HepG2 (cell line): Measurements from ENCODE around the gene ZNF214. TPM values are rescaled to one million over a fixed set of nuclear protein-coding genes. Genes with fewer than 3 reads are reported as not detected.

Source experiments
- ATAC-seq: fragments of 200-7000 bp; cut with Tn5 transposase; 3 replicates; pipeline ENCODE4 v1.9.1; 2020; ENCODE audit warnings: mild to moderate bottlenecking, moderate library complexity
- BruUV-seq: library from RNA; stranded (reverse); fragments of 400-500 nt; replicated peaks from 2 replicates; lab custom pipeline; 2021; lab: Mats Ljungman, UMichigan
- CTCF ChIA-PET: fragments of 300-600 bp; formaldehyde crosslinking; extraction: SDS; loops from one replicate; lab custom pipeline; 2021; ENCODE audit warnings: low total read pairs, inconsistent platforms, low intra/inter-chr PET ratio; lab: Yijun Ruan, JAX
- POLR2A ChIA-PET: fragments of 350-600 bp; sonication (Branson Sonifier 250); formaldehyde crosslinking; loops from one replicate; lab custom pipeline; 2020; ENCODE audit warnings: antibody characterized with exemption, inconsistent platforms; lab: Yijun Ruan, JAX
- DNase-seq: peaks from one replicate; pipeline ENCODE4 v3.0.0-alpha.2; 2015; ENCODE audit warnings: low spot score
- FAIRE-seq: peaks from 3 replicates; lab custom pipeline; 2011; peaks lifted over from hg19 to GRCh38; lab: Jason Lieb, UNC
- H2AFZ ChIP-seq: one replicate; pipeline ENCODE4 v1.6.1; 2011; ENCODE audit warnings: low read length, inconsistent platforms
- H3K27ac ChIP-seq: fragments of 300-600 bp; 3 replicates; pipeline ENCODE4 v1.8.0; 2011; ENCODE audit warnings: mixed run types, mild to moderate bottlenecking, mixed read lengths, low read length, inconsistent platforms; ENCODE audit not compliant: insufficient read depth; ENCODE audit errors: extremely low read length
- H3K27me3 ChIP-seq, 2 experiments: fragments of 200-600 bp in 1 of 2; 2 replicates in 1 of 2; 3 replicates in 1 of 2; pipeline versions ENCODE4 v1.6.0 to v1.8.0; 2011; ENCODE audit warnings: low read length in 2 of 2, mild to moderate bottlenecking in 2 of 2, moderate library complexity in 2 of 2, inconsistent platforms in 1 of 2; ENCODE audit not compliant: insufficient read depth in 2 of 2, control insufficient read depth in 1 of 2
- H3K36me3 ChIP-seq, 2 experiments: fragments of 200-600 bp in 1 of 2; replicated peaks in 1 of 2; 2 replicates in 1 of 2; 3 replicates in 1 of 2; pipeline versions ENCODE4 v1.5.1 to v1.8.0; 2011; ENCODE audit warnings: low read length in 2 of 2, inconsistent platforms in 1 of 2; ENCODE audit not compliant: insufficient read depth in 2 of 2, control insufficient read depth in 1 of 2
- H3K4me1 ChIP-seq: 2 replicates; pipeline ENCODE4 v1.5.1; 2012; ENCODE audit warnings: low read length, inconsistent platforms; ENCODE audit not compliant: insufficient read depth
- H3K4me2 ChIP-seq: 2 replicates; pipeline ENCODE4 v1.6.0; 2011; ENCODE audit warnings: low read depth, low read length, inconsistent platforms
- H3K4me3 ChIP-seq, 3 experiments: fragments of 200-600 bp in 1 of 3; sonication (generic), shearing (Covaris generic) in 1 of 3; replicated peaks in 1 of 3; 2 replicates each; pipeline ENCODE4 v1.5.1; 2011 to 2016; ENCODE audit warnings: low read length in 3 of 3, inconsistent platforms in 2 of 3, low read depth in 2 of 3, mild to moderate bottlenecking in 2 of 3, control low read depth in 1 of 3, mixed read lengths in 1 of 3; ENCODE audit not compliant: insufficient read depth in 1 of 3
- H3K79me2 ChIP-seq: one replicate; pipeline ENCODE4 v1.6.1; 2011; ENCODE audit warnings: low read length, inconsistent platforms; ENCODE audit not compliant: insufficient read depth
- H3K9ac ChIP-seq: 2 replicates; pipeline ENCODE4 v1.6.0; 2011; ENCODE audit warnings: mild to moderate bottlenecking, low read depth, low read length, inconsistent platforms; ENCODE audit not compliant: insufficient read depth
- H3K9me3 ChIP-seq: 2 replicates; pipeline ENCODE4 v1.5.1; 2012; ENCODE audit warnings: mild to moderate bottlenecking, low read length
- H4K20me1 ChIP-seq: 2 replicates; pipeline ENCODE4 v1.6.0; 2011; ENCODE audit warnings: inconsistent platforms, mild to moderate bottlenecking, low read length, moderate library complexity; ENCODE audit not compliant: insufficient read depth
- GPN1 ChIP-seq: sonication (generic); formaldehyde crosslinking; IDR thresholded peaks from 2 replicates; pipeline ENCODE4 v1.5.1; 2020; ENCODE audit warnings: missing genetic modification reagents, borderline replicate concordance
- KLF9 ChIP-seq: IDR thresholded peaks from 2 replicates; pipeline ENCODE4 v1.6.1; 2016; ENCODE audit warnings: low read depth
- NCOA5 ChIP-seq: sonication (generic); formaldehyde crosslinking; IDR thresholded peaks from 2 replicates; pipeline ENCODE4 v1.4.0; 2020; ENCODE audit warnings: missing genetic modification reagents
- RARA ChIP-seq: IDR thresholded peaks from 2 replicates; pipeline ENCODE4 v1.6.1; 2016; ENCODE audit warnings: missing genetic modification reagents, missing compliant biosample characterization
- REPIN1 ChIP-seq: sonication (generic); formaldehyde crosslinking; IDR thresholded peaks from 2 replicates; pipeline ENCODE4 v1.8.0; 2022; ENCODE audit warnings: missing genetic modification reagents, low read depth, mild to moderate bottlenecking, borderline replicate concordance
- SIN3A ChIP-seq: IDR thresholded peaks from 2 replicates; pipeline ENCODE4 v1.6.1; 2011; ENCODE audit warnings: low read depth, mild to moderate bottlenecking, control low read depth, low read length, borderline replicate concordance
- ZNF562 ChIP-seq: sonication (generic); formaldehyde crosslinking; IDR thresholded peaks from 2 replicates; pipeline ENCODE4 v1.8.0; 2022; ENCODE audit warnings: missing genetic modification reagents, borderline replicate concordance
- WGBS: methylation state at CpG from one replicate; pipeline ENCODE4 v1.1.6; 2017; ENCODE audit warnings: low lambda C conversion rate; 5-methylcytosine and 5-hydroxymethylcytosine counted together
- in situ Hi-C: cut with HindIII; loops from 2 replicates; pipeline ENCODE4 v1.10.0; 2017; ENCODE audit warnings: low pct_unique_long_range_greater_than_20kb; ENCODE audit not compliant: extremely low pct_ligation_motif_present
- intact Hi-C: fragments of 100-400 bp; cut with micrococcal nuclease; formaldehyde crosslinking; loops from one replicate; pipeline ENCODE4 v1.10.0; 2022; ENCODE audit not compliant: unreplicated experiment
- polyA plus RNA-seq, 8 experiments: library from polyadenylated mRNA; depleted of rRNA in 3 of 8; stranded (reverse) in 7 of 8; unstranded in 1 of 8; fragments of >200 nt; fragmentation: Illumina TruSeq in 4 of 8; extraction: Trizol in 4 of 8; gene quantifications; 2 replicates each; pipeline versions ENCODE4 v1.2.1 to v1.2.3, GENCODE V29; 2011 to 2016; ENCODE audit warnings: low read depth in 4 of 8, missing spikeins in 1 of 8, mixed read lengths in 1 of 8; ENCODE audit not compliant: insufficient read depth in 1 of 8
- total RNA-seq, 5 experiments: library from RNA; depleted of rRNA; stranded (reverse); fragments of >200 nt; fragmentation: Illumina TruSeq; extraction: Trizol; gene quantifications; 2 replicates each; pipeline ENCODE4 v1.2.3, GENCODE V29; 2016; ENCODE audit warnings: low read depth in 1 of 5

ZNF214 gene
- total and polyA plus RNA-seq, 2 of the 13 experiments (the other 11 are each of a cell fraction or from before 2014, with no cell fraction given), result 0.28 to 1.9 TPM

DNA sequence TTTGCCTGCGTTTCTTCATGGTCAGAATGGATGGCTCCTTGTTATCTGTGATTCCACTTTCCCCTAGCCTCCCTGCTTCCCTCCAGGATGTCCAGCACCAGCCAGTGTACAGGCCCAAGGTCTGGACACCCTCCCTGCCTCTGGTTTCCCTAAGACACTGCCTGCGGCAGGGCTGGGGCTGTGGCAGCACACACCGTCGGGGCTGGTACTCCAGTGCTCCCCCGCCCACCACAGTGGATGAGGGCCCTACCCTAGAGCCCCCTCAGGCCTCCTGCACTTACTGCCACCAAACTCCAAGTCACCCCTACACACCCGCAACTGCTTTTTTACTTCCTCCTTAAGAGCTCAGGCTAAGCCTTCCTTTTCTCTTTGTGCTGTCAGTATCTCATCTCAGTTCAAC lies 28.9 kb downstream of the ZNF214 start:
- no peaks in the 10 kb centered on the region for H3K27me3 ChIP-seq
- ATAC-seq (no peak), FAIRE-seq (no peak), DNase-seq (no peak)
- H3K4me2 ChIP-seq, result no peak overlapping the region
- H2AFZ ChIP-seq, result no peak overlapping the region
- ChIA-PET POLR2A (no interaction called here), CTCF (no interaction called here)
- no peaks in the 10 kb centered on the region for H3K36me3 ChIP-seq
- WGBS, result 16% methylated on average over 6 of the region's 6 CpGs
- H3K4me3 ChIP-seq, result no peak overlapping the region
- intact Hi-C loops, result no loop called here
- H3K9me3 ChIP-seq, result no peaks in the 10 kb centered on the region
- H4K20me1 ChIP-seq, result no peaks in the 10 kb centered on the region
- H3K79me2 ChIP-seq, result no peaks in the 10 kb centered on the region
- in situ Hi-C loops, result no loop called here
- no peak for TF ChIP-seq REPIN1 (CRISPR knock-in tag)
- no peak for TF ChIP-seq SIN3A
- no peak for TF ChIP-seq KLF9
- no TSS peak for BruUV-seq
- no peak overlapping the region for H3K9ac ChIP-seq
- H3K4me1 ChIP-seq, result no peaks in the 10 kb centered on the region
- H3K27ac ChIP-seq, result no peak overlapping the region

DNA sequence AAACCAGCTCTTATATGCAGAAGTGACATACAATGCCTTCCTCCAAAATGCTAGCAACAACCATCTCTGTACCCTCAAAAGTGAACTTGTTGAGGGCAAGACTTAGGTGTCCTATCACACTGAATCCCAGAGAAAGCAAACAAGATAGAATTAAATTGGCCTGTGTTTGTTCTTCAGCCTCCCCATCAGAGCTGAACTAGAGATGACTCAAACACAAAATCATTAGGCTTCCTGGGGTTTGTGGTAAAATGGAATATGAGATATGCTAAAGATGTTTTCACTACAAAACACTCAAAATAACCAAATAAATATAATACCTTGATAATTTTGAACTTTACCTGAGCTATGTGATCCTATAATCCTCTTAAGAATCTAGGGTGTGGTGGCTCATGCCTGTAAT lies 31.6 kb downstream of the ZNF214 start:
- BruUV-seq, result no TSS peak
- no peak for FAIRE-seq
- CTCF ChIA-PET, result no interaction called here

More for the DNA sequence above, 31.6 kb downstream of the ZNF214 start:
- no peak overlapping the region for H3K4me3 ChIP-seq
- H3K79me2 ChIP-seq, result no peaks in the 10 kb centered on the region
- H3K4me2 ChIP-seq, result no peak overlapping the region
- no peak for DNase-seq
- no peak for TF ChIP-seq NCOA5 (CRISPR knock-in tag)
- no peak for TF ChIP-seq ZNF562
- TF ChIP-seq GPN1 (CRISPR knock-in tag), result no peak
- no peak for TF ChIP-seq RARA (CRISPR knock-in tag)
- TF ChIP-seq, all 625 proteins: peak for 0
- Histone ChIP-seq H3K36me3 (no peaks in the 10 kb centered on the region), H3K9ac (no peak overlapping the region), H2AFZ (no peak overlapping the region), H3K9me3 (no peaks in the 10 kb centered on the region), H3K4me1 (no peaks in the 10 kb centered on the region), H3K27ac (no peak overlapping the region), H4K20me1 (no peaks in the 10 kb centered on the region), H3K27me3 (no peaks in the 10 kb centered on the region)
- in situ Hi-C loops, result no loop called here
- no peak for ATAC-seq
- intact Hi-C loops, result no loop called here
- POLR2A ChIA-PET, result no interaction called here
